ENCODE results near the gene CLDN9. TPM values are rescaled to one million over a fixed set of nuclear protein-coding genes. Genes with fewer than 3 reads are reported as not detected.

Gene CLDN9
- total and polyA plus RNA-seq, 9 of the 15 experiments (the other 6 are each of a cell fraction or from before 2014, with no cell fraction given), result 0.12 to 0.44 (median 0.22) TPM; not detected in 4

DNA sequence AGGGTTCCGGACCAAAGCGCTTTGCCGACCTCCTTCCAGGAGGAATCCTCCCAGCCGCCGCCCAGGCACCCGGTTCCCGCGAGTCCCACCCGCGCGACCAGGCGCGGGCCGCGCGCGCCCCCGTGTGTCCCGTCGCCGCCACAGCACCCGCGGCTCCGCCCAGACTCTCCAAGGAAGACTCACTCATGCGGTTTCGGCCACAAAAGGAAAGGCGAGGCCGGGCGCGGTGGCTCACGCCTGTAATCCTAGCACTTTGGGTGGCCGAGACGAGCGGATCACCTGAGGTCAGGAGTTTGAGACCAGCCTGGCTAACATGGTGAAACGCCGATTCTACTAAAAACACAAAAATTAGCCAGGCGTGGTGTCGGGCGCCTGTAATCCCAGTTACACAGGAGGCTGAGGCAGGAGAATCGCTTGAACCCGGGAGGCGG, 29.0 kb upstream of the CLDN9 start (continued):
- TF ChIP-seq MXI1 (IDR thresholded peaks at IDR 0.05; ENCODE audit: low read depth, low read length), result no peak
- TF ChIP-seq WHSC1 (IDR thresholded peaks at IDR 0.05; ENCODE audit: low read length), result no peak
- no peak for TF ChIP-seq ZNF197 (CRISPR knock-in tag; IDR thresholded peaks at IDR 0.05; ENCODE audit: low read depth)
- TF ChIP-seq TBP (optimal IDR thresholded peaks at IDR 0.05; ENCODE audit: low read depth, low read length), result peak; percentile 81
- peak; percentile 80 for TF ChIP-seq SMAD4 (CRISPR knock-in tag; conservative IDR thresholded peaks at IDR 0.05)
- TF ChIP-seq GABPB2 (CRISPR knock-in tag; conservative IDR thresholded peaks at IDR 0.05), result no peak
- TF ChIP-seq RFX7 (CRISPR knock-in tag; IDR thresholded peaks at IDR 0.05), result no peak
- TF ChIP-seq, protein P1, sequence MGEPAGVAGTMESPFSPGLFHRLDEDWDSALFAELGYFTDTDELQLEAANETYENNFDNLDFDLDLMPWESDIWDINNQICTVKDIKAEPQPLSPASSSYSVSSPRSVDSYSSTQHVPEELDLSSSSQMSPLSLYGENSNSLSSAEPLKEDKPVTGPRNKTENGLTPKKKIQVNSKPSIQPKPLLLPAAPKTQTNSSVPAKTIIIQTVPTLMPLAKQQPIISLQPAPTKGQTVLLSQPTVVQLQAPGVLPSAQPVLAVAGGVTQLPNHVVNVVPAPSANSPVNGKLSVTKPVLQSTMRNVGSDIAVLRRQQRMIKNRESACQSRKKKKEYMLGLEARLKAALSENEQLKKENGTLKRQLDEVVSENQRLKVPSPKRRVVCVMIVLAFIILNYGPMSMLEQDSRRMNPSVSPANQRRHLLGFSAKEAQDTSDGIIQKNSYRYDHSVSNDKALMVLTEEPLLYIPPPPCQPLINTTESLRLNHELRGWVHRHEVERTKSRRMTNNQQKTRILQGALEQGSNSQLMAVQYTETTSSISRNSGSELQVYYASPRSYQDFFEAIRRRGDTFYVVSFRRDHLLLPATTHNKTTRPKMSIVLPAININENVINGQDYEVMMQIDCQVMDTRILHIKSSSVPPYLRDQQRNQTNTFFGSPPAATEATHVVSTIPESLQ (CRISPR knock-in tag; IDR thresholded peaks at IDR 0.05), result no peak
- TF ChIP-seq, protein P2, sequence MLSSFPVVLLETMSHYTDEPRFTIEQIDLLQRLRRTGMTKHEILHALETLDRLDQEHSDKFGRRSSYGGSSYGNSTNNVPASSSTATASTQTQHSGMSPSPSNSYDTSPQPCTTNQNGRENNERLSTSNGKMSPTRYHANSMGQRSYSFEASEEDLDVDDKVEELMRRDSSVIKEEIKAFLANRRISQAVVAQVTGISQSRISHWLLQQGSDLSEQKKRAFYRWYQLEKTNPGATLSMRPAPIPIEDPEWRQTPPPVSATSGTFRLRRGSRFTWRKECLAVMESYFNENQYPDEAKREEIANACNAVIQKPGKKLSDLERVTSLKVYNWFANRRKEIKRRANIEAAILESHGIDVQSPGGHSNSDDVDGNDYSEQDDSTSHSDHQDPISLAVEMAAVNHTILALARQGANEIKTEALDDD (IDR thresholded peaks at IDR 0.05), result no peak
- 0 out of 2 replicates have a peak, but pooled peaks have one; percentile 66 for TF ChIP-seq HDGF (IDR thresholded peaks at IDR 0.05)
- TF ChIP-seq KDM5B (IDR thresholded peaks at IDR 0.05; ENCODE audit: insufficient replicate concordance, low read depth, low read length), result no peak
- TF ChIP-seq ZNF445 (CRISPR knock-in tag; IDR thresholded peaks at IDR 0.05; ENCODE audit: low read depth), result no peak
- no peak for TF ChIP-seq TCFL5 (CRISPR knock-in tag; conservative IDR thresholded peaks at IDR 0.05)
- TF ChIP-seq, protein P3, sequence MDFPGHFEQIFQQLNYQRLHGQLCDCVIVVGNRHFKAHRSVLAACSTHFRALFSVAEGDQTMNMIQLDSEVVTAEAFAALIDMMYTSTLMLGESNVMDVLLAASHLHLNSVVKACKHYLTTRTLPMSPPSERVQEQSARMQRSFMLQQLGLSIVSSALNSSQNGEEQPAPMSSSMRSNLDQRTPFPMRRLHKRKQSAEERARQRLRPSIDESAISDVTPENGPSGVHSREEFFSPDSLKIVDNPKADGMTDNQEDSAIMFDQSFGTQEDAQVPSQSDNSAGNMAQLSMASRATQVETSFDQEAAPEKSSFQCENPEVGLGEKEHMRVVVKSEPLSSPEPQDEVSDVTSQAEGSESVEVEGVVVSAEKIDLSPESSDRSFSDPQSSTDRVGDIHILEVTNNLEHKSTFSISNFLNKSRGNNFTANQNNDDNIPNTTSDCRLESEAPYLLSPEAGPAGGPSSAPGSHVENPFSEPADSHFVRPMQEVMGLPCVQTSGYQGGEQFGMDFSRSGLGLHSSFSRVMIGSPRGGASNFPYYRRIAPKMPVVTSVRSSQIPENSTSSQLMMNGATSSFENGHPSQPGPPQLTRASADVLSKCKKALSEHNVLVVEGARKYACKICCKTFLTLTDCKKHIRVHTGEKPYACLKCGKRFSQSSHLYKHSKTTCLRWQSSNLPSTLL (IDR thresholded peaks at IDR 0.05), result no peak
- TF ChIP-seq, protein P4, sequence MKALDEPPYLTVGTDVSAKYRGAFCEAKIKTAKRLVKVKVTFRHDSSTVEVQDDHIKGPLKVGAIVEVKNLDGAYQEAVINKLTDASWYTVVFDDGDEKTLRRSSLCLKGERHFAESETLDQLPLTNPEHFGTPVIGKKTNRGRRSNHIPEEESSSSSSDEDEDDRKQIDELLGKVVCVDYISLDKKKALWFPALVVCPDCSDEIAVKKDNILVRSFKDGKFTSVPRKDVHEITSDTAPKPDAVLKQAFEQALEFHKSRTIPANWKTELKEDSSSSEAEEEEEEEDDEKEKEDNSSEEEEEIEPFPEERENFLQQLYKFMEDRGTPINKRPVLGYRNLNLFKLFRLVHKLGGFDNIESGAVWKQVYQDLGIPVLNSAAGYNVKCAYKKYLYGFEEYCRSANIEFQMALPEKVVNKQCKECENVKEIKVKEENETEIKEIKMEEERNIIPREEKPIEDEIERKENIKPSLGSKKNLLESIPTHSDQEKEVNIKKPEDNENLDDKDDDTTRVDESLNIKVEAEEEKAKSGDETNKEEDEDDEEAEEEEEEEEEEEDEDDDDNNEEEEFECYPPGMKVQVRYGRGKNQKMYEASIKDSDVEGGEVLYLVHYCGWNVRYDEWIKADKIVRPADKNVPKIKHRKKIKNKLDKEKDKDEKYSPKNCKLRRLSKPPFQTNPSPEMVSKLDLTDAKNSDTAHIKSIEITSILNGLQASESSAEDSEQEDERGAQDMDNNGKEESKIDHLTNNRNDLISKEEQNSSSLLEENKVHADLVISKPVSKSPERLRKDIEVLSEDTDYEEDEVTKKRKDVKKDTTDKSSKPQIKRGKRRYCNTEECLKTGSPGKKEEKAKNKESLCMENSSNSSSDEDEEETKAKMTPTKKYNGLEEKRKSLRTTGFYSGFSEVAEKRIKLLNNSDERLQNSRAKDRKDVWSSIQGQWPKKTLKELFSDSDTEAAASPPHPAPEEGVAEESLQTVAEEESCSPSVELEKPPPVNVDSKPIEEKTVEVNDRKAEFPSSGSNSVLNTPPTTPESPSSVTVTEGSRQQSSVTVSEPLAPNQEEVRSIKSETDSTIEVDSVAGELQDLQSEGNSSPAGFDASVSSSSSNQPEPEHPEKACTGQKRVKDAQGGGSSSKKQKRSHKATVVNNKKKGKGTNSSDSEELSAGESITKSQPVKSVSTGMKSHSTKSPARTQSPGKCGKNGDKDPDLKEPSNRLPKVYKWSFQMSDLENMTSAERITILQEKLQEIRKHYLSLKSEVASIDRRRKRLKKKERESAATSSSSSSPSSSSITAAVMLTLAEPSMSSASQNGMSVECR (CRISPR knock-in tag; IDR thresholded peaks at IDR 0.05), result no peak
- TF ChIP-seq DIDO1 (tag; IDR thresholded peaks at IDR 0.05; ENCODE audit: low read depth), result no peak
- TF ChIP-seq ZNF121 (CRISPR knock-in tag; conservative IDR thresholded peaks at IDR 0.05), result no peak
- TF ChIP-seq ZNF384 (IDR thresholded peaks at IDR 0.05; ENCODE audit: low read depth, low read length), result 0 out of 2 replicates have a peak, but pooled peaks have one; percentile 10
